ENCODE data around the gene BCORL1.

BCORL1 gene

GRCh38 chrX:129965166-129965565, 17.3 kb upstream of the BCORL1 start:
- no peak for DNase-seq (ENCODE audit: low read depth in 2 of 2)

- DNase-seq (ENCODE audit: low read depth in 2 of 2) = no peak
These were observed 13.5 kb upstream of the BCORL1 start for GRCh38 chrX:129968968-129969367.

- no peak for DNase-seq (ENCODE audit: low read depth in 2 of 2)
These were observed 6.0 kb upstream of the BCORL1 start for GRCh38 chrX:129976441-129976840.

- DNase-seq (ENCODE audit: low read depth in 2 of 2) = no peak
These were observed 3.1 kb upstream of the BCORL1 start for GRCh38 chrX:129979207-129979920.

GRCh38 chrX:129980001-129980401, 2.4 kb upstream of the BCORL1 start:
- no peak for DNase-seq (ENCODE audit: low read depth in 2 of 2)

GRCh38 chrX:129980540-129981199, 1.8 kb upstream of the BCORL1 start:
- no peak for DNase-seq (ENCODE audit: low read depth in 2 of 2)

- no peak for DNase-seq (ENCODE audit: low read depth in 2 of 2)
These were observed 1.3 kb upstream of the BCORL1 start for GRCh38 chrX:129981200-129981553.

GRCh38 chrX:129981752-129982299, 609 bp upstream of the BCORL1 start:
- no peak for DNase-seq (ENCODE audit: low read depth in 2 of 2)

GRCh38 chrX:129983575-129984110, 1.2 kb downstream of the BCORL1 start:
- no peak for DNase-seq (ENCODE audit: low read depth in 2 of 2)

GRCh38 chrX:129984111-129984958, 1.9 kb downstream of the BCORL1 start:
- no peak for DNase-seq (ENCODE audit: low read depth in 2 of 2)

- no peak for DNase-seq (ENCODE audit: low read depth in 2 of 2)
These were observed 5.4 kb downstream of the BCORL1 start for GRCh38 chrX:129987871-129988270.

GRCh38 chrX:129992181-129992580, 9.7 kb downstream of the BCORL1 start:
- DNase-seq (ENCODE audit: low read depth in 2 of 2) = no peak

- DNase-seq (ENCODE audit: low read depth in 2 of 2) = peak; percentile 18 to 22
These were observed 13.7 kb downstream of the BCORL1 start for GRCh38 chrX:129996120-129996519.

GRCh38 chrX:129997086-129997485, 14.7 kb downstream of the BCORL1 start:
- DNase-seq (ENCODE audit: low read depth in 2 of 2) = no peak

GRCh38 chrX:129998021-129998420, 15.6 kb downstream of the BCORL1 start:
- DNase-seq (ENCODE audit: low read depth in 2 of 2) = no peak

- DNase-seq (ENCODE audit: low read depth in 2 of 2) = no peak
These were observed 19.5 kb downstream of the BCORL1 start for GRCh38 chrX:130001893-130002292.

- DNase-seq (ENCODE audit: low read depth in 2 of 2) = no peak
These were observed 20.1 kb downstream of the BCORL1 start for GRCh38 chrX:130002541-130002940.

GRCh38 chrX:130005089-130005807, 22.8 kb downstream of the BCORL1 start:
- no peak for DNase-seq (ENCODE audit: low read depth in 2 of 2)

GRCh38 chrX:130009658-130010223, 27.3 kb downstream of the BCORL1 start:
- no peak for DNase-seq (ENCODE audit: low read depth in 2 of 2)

- DNase-seq (ENCODE audit: low read depth in 2 of 2) = no peak
These were observed 30.2 kb downstream of the BCORL1 start for GRCh38 chrX:130012683-130013082.

- no peak for DNase-seq (ENCODE audit: low read depth in 2 of 2)
These were observed 31.2 kb downstream of the BCORL1 start for GRCh38 chrX:130013661-130014060.

Measured in fibroblast of skin of left quadriceps (primary cell).